ENCODE results near the gene LRIT2.
"Not testable (repeated sequence)": the region's sequence is repeated elsewhere in the genome, so short reads cannot be mapped to it uniquely, and the experiment has no call there.

LRIT2 gene

DNA sequence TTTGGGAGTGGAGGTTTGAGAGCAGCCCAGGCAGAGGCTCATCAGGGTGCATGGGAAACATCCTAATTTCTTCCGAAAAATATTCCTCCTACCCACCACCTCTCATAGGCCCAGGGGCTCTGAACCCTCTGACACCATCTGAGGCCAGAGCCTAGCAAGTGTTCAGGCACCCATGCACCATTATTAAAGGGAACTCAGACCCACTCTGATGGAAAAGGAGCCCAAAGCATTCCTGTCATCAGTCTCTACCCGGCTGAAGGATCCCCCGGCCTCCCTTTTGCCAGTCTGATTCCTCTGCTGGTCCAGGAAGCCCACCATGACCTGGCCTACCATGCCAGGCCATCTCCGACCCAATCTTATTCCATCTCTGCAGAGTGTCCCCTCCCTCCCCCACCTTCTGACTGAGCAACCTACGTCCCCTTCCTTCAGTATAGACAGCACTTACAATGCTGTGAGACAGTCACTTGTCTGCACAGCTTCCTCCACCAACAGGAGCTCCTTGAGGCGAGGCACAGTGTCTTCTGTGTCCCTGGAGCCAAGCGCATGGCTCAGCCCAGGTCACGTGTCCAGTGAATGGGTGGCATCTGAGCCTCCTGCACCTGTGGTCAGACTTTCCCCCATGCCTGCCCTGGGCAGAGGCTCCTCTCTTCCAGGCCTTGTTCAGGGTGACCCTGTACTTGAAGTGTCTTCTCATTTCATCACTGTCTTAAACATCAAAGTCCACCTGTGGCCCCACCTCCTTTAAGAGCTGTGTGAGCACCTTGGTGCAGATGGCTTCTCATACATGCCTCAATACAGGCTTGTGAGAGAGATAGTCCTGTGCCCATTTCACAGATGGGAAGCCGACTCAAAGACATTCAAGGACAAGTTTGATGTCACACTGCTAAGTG is 52.6 kb downstream of the LRIT2 start:
- H3K9me3 Mint-ChIP-seq = no peaks in the 10 kb centered on the region
- peaks cover 5% of the 10 kb centered on the region for H3K27me3 Mint-ChIP-seq (ENCODE audit: low read depth)
- no peaks in the 10 kb centered on the region for H3K36me3 Mint-ChIP-seq (ENCODE audit: low read depth)
- H3K4me3 Mint-ChIP-seq = no peak overlapping the region
- peaks cover 5% of the 10 kb centered on the region for H3K4me1 Mint-ChIP-seq (ENCODE audit: low read depth)
- no peak overlapping the region for H3K27ac Mint-ChIP-seq

DNA sequence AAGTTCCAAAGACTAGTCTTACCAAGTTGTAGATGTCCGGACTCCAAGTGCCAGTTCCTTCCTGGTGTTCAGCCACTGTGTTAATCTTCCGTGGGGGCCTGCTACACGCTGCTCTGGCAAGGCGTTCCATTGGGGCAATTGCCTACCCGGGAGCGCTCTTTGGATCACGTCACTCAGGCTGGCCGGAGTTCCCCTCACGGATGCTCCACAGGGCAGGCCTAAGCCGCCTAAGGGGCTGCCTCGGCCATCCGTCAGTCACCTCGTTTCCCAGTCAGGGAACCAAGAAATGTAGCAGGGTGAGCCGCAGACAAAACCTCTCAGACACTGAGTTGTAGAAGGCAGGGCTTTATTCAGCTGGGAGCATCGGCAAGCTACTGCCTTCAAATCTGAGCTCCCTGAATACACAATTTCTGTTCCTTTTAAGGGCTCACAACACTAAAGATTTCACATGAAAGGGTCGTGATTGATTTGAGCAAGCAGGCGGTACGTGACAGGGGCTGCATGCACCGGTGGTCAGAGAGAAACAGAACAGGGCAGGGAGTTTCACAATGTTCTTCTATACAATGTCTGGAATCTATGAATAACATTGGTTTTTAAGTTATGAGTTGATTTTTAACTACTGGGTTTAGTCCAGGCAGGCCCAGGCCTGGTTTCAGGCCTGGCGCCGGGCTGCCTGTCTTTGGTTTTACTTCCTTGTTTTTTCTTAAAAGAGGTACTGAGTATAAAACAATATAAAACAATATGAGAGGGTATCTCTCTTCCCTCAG is 53.5 kb downstream of the LRIT2 start:
- not testable (repeated sequence) for H3K27me3 Mint-ChIP-seq (ENCODE audit: low read depth); H3K36me3 Mint-ChIP-seq (ENCODE audit: low read depth); H3K4me3 Mint-ChIP-seq; H3K4me1 Mint-ChIP-seq (ENCODE audit: low read depth); H3K27ac Mint-ChIP-seq; H3K9me3 Mint-ChIP-seq

DNA sequence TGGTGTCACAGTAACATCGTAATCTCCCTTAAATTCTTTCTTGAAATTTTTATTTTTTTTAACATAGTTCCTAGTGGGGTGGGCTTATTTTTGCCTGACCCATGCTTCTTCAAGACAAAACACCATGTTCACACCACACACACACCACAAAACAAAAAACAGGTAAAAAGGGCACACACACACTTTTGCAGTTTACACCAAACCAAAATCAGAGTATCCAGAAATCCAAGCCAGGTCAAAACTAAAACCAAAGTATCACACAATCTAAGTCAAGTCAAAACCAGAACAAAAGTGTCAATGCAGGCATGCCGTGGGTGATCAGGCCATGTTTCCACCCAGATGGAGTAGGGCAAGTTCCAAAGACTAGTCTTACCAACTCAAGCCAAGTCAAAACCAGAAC is 54.1 kb downstream of the LRIT2 start:
- not testable (repeated sequence) for H3K27ac Mint-ChIP-seq; H3K4me3 Mint-ChIP-seq; H3K4me1 Mint-ChIP-seq (ENCODE audit: low read depth); H3K27me3 Mint-ChIP-seq (ENCODE audit: low read depth); H3K36me3 Mint-ChIP-seq (ENCODE audit: low read depth); H3K9me3 Mint-ChIP-seq
